Mesenchymal stem cell (in vitro differentiated cells and primary cell): ENCODE measurements around the gene MELK.
A peak's percentile ranks its signal among the peaks of the same experiment; 100 is the strongest.

Experiments
- DNase-seq: peaks from one replicate; pipeline ENCODE4 v3.0.0-alpha.2; 2013
- H2AFZ ChIP-seq: one replicate; pipeline ENCODE4 v1.6.1; 2013; ENCODE audit warnings: low read depth, mild to moderate bottlenecking, control low read depth, inconsistent platforms, low read length, moderate library complexity
- H2AK5ac ChIP-seq: 2 replicates; pipeline ENCODE4 v1.6.1; 2013; ENCODE audit warnings: low read length, moderate library complexity, mild to moderate bottlenecking, inconsistent platforms; ENCODE audit not compliant: severe bottlenecking
- H2BK120ac ChIP-seq: one replicate; pipeline ENCODE4 v1.6.1; 2013; ENCODE audit warnings: low read depth, mild to moderate bottlenecking, inconsistent platforms, low read length, moderate library complexity
- H2BK12ac ChIP-seq, 2 experiments: one replicate each; pipeline ENCODE4 v1.6.1; 2013; ENCODE audit warnings: inconsistent platforms in 2 of 2, low read length in 2 of 2, mild to moderate bottlenecking in 2 of 2, moderate library complexity in 2 of 2, control low read depth in 1 of 2
- H2BK15ac ChIP-seq: one replicate; pipeline ENCODE4 v1.6.1; 2013; ENCODE audit warnings: mild to moderate bottlenecking, low read depth, inconsistent platforms; ENCODE audit not compliant: poor library complexity, severe bottlenecking
- H2BK5ac ChIP-seq: 2 replicates; pipeline ENCODE4 v1.6.1; 2013; ENCODE audit warnings: low read depth, mild to moderate bottlenecking, low read length, control low read depth, inconsistent platforms; ENCODE audit not compliant: poor library complexity, severe bottlenecking
- H3K14ac ChIP-seq, 2 experiments: one replicate each; pipeline ENCODE4 v1.6.1; 2013; ENCODE audit warnings: inconsistent platforms in 2 of 2, low read length in 2 of 2, control low read depth in 1 of 2, mild to moderate bottlenecking in 1 of 2, moderate library complexity in 1 of 2
- H3K18ac ChIP-seq, 2 experiments: one replicate each; pipeline ENCODE4 v1.6.1; 2013; ENCODE audit warnings: inconsistent platforms in 2 of 2, low read length in 2 of 2, control low read depth in 1 of 2, low read depth in 1 of 2, mild to moderate bottlenecking in 1 of 2
- H3K23ac ChIP-seq, 2 experiments: one replicate each; pipeline ENCODE4 v1.6.1; 2013; ENCODE audit warnings: inconsistent platforms in 2 of 2, low read length in 2 of 2, mild to moderate bottlenecking in 2 of 2, moderate library complexity in 2 of 2, control low read depth in 1 of 2
- H3K27ac ChIP-seq: 2 replicates; pipeline ENCODE4 v1.5.1; 2013; ENCODE audit warnings: mild to moderate bottlenecking, moderate library complexity, low read length, control low read depth, inconsistent platforms; ENCODE audit not compliant: poor library complexity, severe bottlenecking
- H3K27me3 ChIP-seq, 2 experiments: 2 replicates each; pipeline versions ENCODE4 v1.6.1 to v1.7.0; 2013; ENCODE audit warnings: low read length in 2 of 2, mild to moderate bottlenecking in 2 of 2, moderate library complexity in 2 of 2, control low read depth in 1 of 2, inconsistent platforms in 1 of 2; ENCODE audit not compliant: control insufficient read depth in 1 of 2, insufficient read depth in 1 of 2
- H3K36me3 ChIP-seq, 2 experiments: 2 replicates each; pipeline versions ENCODE4 v1.6.1 to v1.7.0; 2013; ENCODE audit warnings: low read length in 2 of 2, control low read depth in 1 of 2, inconsistent platforms in 1 of 2, low read depth in 1 of 2, mild to moderate bottlenecking in 1 of 2; ENCODE audit not compliant: insufficient read depth in 2 of 2, control insufficient read depth in 1 of 2
- H3K4ac ChIP-seq, 2 experiments: one replicate each; pipeline ENCODE4 v1.6.1; 2013; ENCODE audit warnings: inconsistent platforms in 2 of 2, low read length in 2 of 2, mild to moderate bottlenecking in 2 of 2, moderate library complexity in 2 of 2, control low read depth in 1 of 2, low read depth in 1 of 2
- H3K4me1 ChIP-seq: 2 replicates; pipeline ENCODE4 v1.6.1; 2013; ENCODE audit warnings: low read depth, low read length, control low read depth; ENCODE audit not compliant: control insufficient read depth, insufficient read depth
- H3K4me2 ChIP-seq: 2 replicates; pipeline ENCODE4 v1.6.1; 2013; ENCODE audit warnings: low read length, mild to moderate bottlenecking, inconsistent platforms; ENCODE audit not compliant: poor library complexity, severe bottlenecking
- H3K4me3 ChIP-seq, 2 experiments: 2 replicates each; pipeline versions ENCODE4 v1.5.1 to v1.7.0; 2013; ENCODE audit warnings: low read length in 2 of 2, mild to moderate bottlenecking in 2 of 2, control low read depth in 1 of 2, low read depth in 1 of 2; ENCODE audit not compliant: insufficient read depth in 1 of 2
- H3K79me1 ChIP-seq: replicated peaks from 2 replicates; pipeline ENCODE4 v1.6.1; 2013; ENCODE audit warnings: mild to moderate bottlenecking, control low read depth, low read length, inconsistent platforms; ENCODE audit not compliant: poor library complexity, severe bottlenecking
- H3K9ac ChIP-seq: 2 replicates; pipeline ENCODE4 v1.7.0; 2013; ENCODE audit warnings: mild to moderate bottlenecking, low read length, moderate library complexity
- H3K9me3 ChIP-seq: 2 replicates; pipeline ENCODE4 v1.7.0; 2013; ENCODE audit warnings: mild to moderate bottlenecking, low read length; ENCODE audit not compliant: control insufficient read depth
- H4K8ac ChIP-seq: one replicate; pipeline ENCODE4 v1.6.1; 2013; ENCODE audit warnings: inconsistent platforms, mild to moderate bottlenecking, low read length, moderate library complexity
- H4K91ac ChIP-seq: one replicate; pipeline ENCODE4 v1.6.1; 2013; ENCODE audit warnings: mild to moderate bottlenecking, low read length, inconsistent platforms
- WGBS: methylation state at CpG from one replicate; pipeline ENCODE4 v1.1.7; 2013; ENCODE audit warnings: mixed read lengths; 5-methylcytosine and 5-hydroxymethylcytosine counted together

The MELK gene

GRCh38 chr9:36704148-36704547, 131.5 kb downstream of the MELK start:
- H3K4me2 ChIP-seq = no peak overlapping the region
- H3K36me3 ChIP-seq = no peaks in the 10 kb centered on the region
- no peak overlapping the region for H2BK15ac ChIP-seq
- no peak overlapping the region for H3K14ac ChIP-seq
- no peak overlapping the region for H3K9ac ChIP-seq
- no peak overlapping the region for H2AK5ac ChIP-seq
- H3K4me3 ChIP-seq = no peak overlapping the region
- no peak overlapping the region for H4K8ac ChIP-seq
- peaks cover 13% of the 10 kb centered on the region for H3K9me3 ChIP-seq
- no peak overlapping the region for H2AFZ ChIP-seq
- no peak overlapping the region for H3K23ac ChIP-seq
- H3K4me1 ChIP-seq = no peaks in the 10 kb centered on the region
- no peak overlapping the region for H4K91ac ChIP-seq
- no peaks in the 10 kb centered on the region for H3K79me1 ChIP-seq
- H2BK5ac ChIP-seq = no peak overlapping the region
- H3K18ac ChIP-seq = no peak overlapping the region
- no peak overlapping the region for H2BK120ac ChIP-seq
- DNase-seq = no peak
- peaks cover 31 to 53% of the 10 kb centered on the region in 2 experiments for H3K27me3 ChIP-seq
- no peak overlapping the region for H3K27ac ChIP-seq
- no peak overlapping the region for H2BK12ac ChIP-seq
- no peak overlapping the region for H3K4ac ChIP-seq

GRCh38 chr9:36713515-36714490, 141.1 kb downstream of the MELK start:
- H3K4me3 ChIP-seq = no peak overlapping the region
- H3K79me1 ChIP-seq = no peaks in the 10 kb centered on the region
- H3K36me3 ChIP-seq = no peaks in the 10 kb centered on the region
- no peak overlapping the region for H2BK5ac ChIP-seq
- H3K9ac ChIP-seq = no peak overlapping the region
- H3K27me3 ChIP-seq = peaks cover 45 to 75% of the 10 kb centered on the region in 2 experiments
- no peak overlapping the region for H4K91ac ChIP-seq
- H4K8ac ChIP-seq = peak overlapping the region; percentile 16
- H2BK120ac ChIP-seq = no peak overlapping the region
- no peak overlapping the region for H3K18ac ChIP-seq
- H2AFZ ChIP-seq = no peak overlapping the region
- no peak overlapping the region for H3K4me2 ChIP-seq
- no peak for DNase-seq
- no peak overlapping the region for H2BK12ac ChIP-seq
- H3K14ac ChIP-seq = no peak overlapping the region
- H2AK5ac ChIP-seq = no peak overlapping the region
- no peak overlapping the region for H3K23ac ChIP-seq
- no peak overlapping the region for H2BK15ac ChIP-seq
- H3K27ac ChIP-seq = no peak overlapping the region
- no peaks in the 10 kb centered on the region for H3K4me1 ChIP-seq
- H3K9me3 ChIP-seq = no peaks in the 10 kb centered on the region
- H3K4ac ChIP-seq = no peak overlapping the region
- 92% methylated on average over 24 of the region's 29 CpGs for WGBS

GRCh38 chr9:36716496-36716895, 143.8 kb downstream of the MELK start:
- Histone ChIP-seq H3K14ac (no peak overlapping the region), H2BK12ac (no peak overlapping the region), H3K79me1 (no peaks in the 10 kb centered on the region), H2BK120ac (no peak overlapping the region), H3K18ac (no peak overlapping the region), H3K36me3 (no peaks in the 10 kb centered on the region), H2BK15ac (no peak overlapping the region), H3K27ac (no peak overlapping the region), H4K8ac (no peak overlapping the region), H2AK5ac (no peak overlapping the region), H3K4me1 (no peaks in the 10 kb centered on the region), H3K4me3 (no peak overlapping the region), H3K23ac (no peak overlapping the region), H3K27me3 (peaks cover 44 to 64% of the 10 kb centered on the region in 2 experiments), H3K4me2 (no peak overlapping the region), H2BK5ac (no peak overlapping the region), H2AFZ (no peak overlapping the region), H3K4ac (no peak overlapping the region), H3K9me3 (no peaks in the 10 kb centered on the region), H3K9ac (no peak overlapping the region), H4K91ac (no peak overlapping the region)
- peak; percentile 33 for DNase-seq
- WGBS = 53% methylated on average over 2 of the region's 2 CpGs

GRCh38 chr9:36717276-36717675, 144.6 kb downstream of the MELK start:
- Histone ChIP-seq H3K14ac (peak overlapping the region in 1 of 2 experiments; percentile 18), H2BK5ac (peak overlapping the region; percentile 24), H4K8ac (no peak overlapping the region), H3K4me3 (no peak overlapping the region), H2AK5ac (no peak overlapping the region), H3K27me3 (peaks cover 50 to 65% of the 10 kb centered on the region in 2 experiments), H3K4ac (no peak overlapping the region), H3K4me1 (no peaks in the 10 kb centered on the region), H3K23ac (no peak overlapping the region), H2BK15ac (no peak overlapping the region), H3K36me3 (no peaks in the 10 kb centered on the region), H2BK12ac (no peak overlapping the region), H2BK120ac (no peak overlapping the region), H3K4me2 (no peak overlapping the region), H3K79me1 (no peaks in the 10 kb centered on the region), H3K18ac (no peak overlapping the region), H3K9me3 (no peaks in the 10 kb centered on the region), H2AFZ (no peak overlapping the region), H3K9ac (no peak overlapping the region), H3K27ac (no peak overlapping the region), H4K91ac (no peak overlapping the region)
- DNase-seq = no peak
- 54% methylated on average over 3 of the region's 3 CpGs for WGBS
